Measurements from ENCODE around the gene ORAI3. TPM values are rescaled to one million over a fixed set of nuclear protein-coding genes. Genes with fewer than 3 reads are reported as not detected.

ORAI3 gene
- total RNA-seq, 1 donor = 63.3 TPM

- Histone ChIP-seq H3K4me1 (ENCODE audit: insufficient read depth, low read length) (peaks cover 14% of the 10 kb centered on the region), H4K20me1 (ENCODE audit: insufficient read depth, low read length) (no peaks in the 10 kb centered on the region), H3K9me3 (ENCODE audit: low read depth, low read length) (no peaks in the 10 kb centered on the region), H3K79me2 (ENCODE audit: insufficient read depth, low read length) (no peaks in the 10 kb centered on the region), H3K36me3 (ENCODE audit: insufficient read depth, low read length) (peaks cover 14% of the 10 kb centered on the region), H3K4me2 (ENCODE audit: insufficient read depth, low read length) (peak overlapping the region; percentile 84), H3K27me3 (ENCODE audit: insufficient read depth, low read length) (no peaks in the 10 kb centered on the region), H2AFZ (ENCODE audit: low read length) (no peak overlapping the region), H3K4me3 (ENCODE audit: insufficient read depth, low read length) (no peak overlapping the region), H3K27ac (ENCODE audit: low read depth, low read length) (peak overlapping the region; percentile 45)
- TF ChIP-seq CTCF (IDR thresholded peaks at IDR 0.05; ENCODE audit: extremely low read depth, low read depth, low read length) = no peak
- no peak for DNase-seq (ENCODE audit: insufficient read length, low spot score, missing footprints)
Measured at GRCh38 chr16:30986129-30986991, 37.5 kb downstream of the ORAI3 start.

- Histone ChIP-seq H4K20me1 (ENCODE audit: insufficient read depth, low read length) (no peaks in the 10 kb centered on the region), H3K36me3 (ENCODE audit: insufficient read depth, low read length) (peaks cover 10% of the 10 kb centered on the region), H3K4me2 (ENCODE audit: insufficient read depth, low read length) (no peak overlapping the region), H3K4me3 (ENCODE audit: insufficient read depth, low read length) (no peak overlapping the region), H3K79me2 (ENCODE audit: insufficient read depth, low read length) (no peaks in the 10 kb centered on the region), H3K9me3 (ENCODE audit: low read depth, low read length) (no peaks in the 10 kb centered on the region), H2AFZ (ENCODE audit: low read length) (no peak overlapping the region), H3K27ac (ENCODE audit: low read depth, low read length) (no peak overlapping the region), H3K4me1 (ENCODE audit: insufficient read depth, low read length) (peaks cover 11% of the 10 kb centered on the region), H3K27me3 (ENCODE audit: insufficient read depth, low read length) (no peaks in the 10 kb centered on the region)
- DNase-seq (ENCODE audit: insufficient read length, low spot score, missing footprints) = no peak
- TF ChIP-seq CTCF (IDR thresholded peaks at IDR 0.05; ENCODE audit: extremely low read depth, low read depth, low read length) = no peak
Measured at GRCh38 chr16:30987581-30988190, 38.8 kb downstream of the ORAI3 start.

GRCh38 chr16:30989469-30990047, 40.7 kb downstream of the ORAI3 start:
- Histone ChIP-seq H2AFZ (ENCODE audit: low read length) (no peak overlapping the region), H3K79me2 (ENCODE audit: insufficient read depth, low read length) (no peaks in the 10 kb centered on the region), H3K27me3 (ENCODE audit: insufficient read depth, low read length) (no peaks in the 10 kb centered on the region), H4K20me1 (ENCODE audit: insufficient read depth, low read length) (no peaks in the 10 kb centered on the region), H3K4me1 (ENCODE audit: insufficient read depth, low read length) (peaks cover 8% of the 10 kb centered on the region), H3K36me3 (ENCODE audit: insufficient read depth, low read length) (peaks cover 3% of the 10 kb centered on the region), H3K4me3 (ENCODE audit: insufficient read depth, low read length) (no peak overlapping the region), H3K27ac (ENCODE audit: low read depth, low read length) (no peak overlapping the region), H3K4me2 (ENCODE audit: insufficient read depth, low read length) (no peak overlapping the region), H3K9me3 (ENCODE audit: low read depth, low read length) (no peaks in the 10 kb centered on the region)
- no peak for TF ChIP-seq CTCF (IDR thresholded peaks at IDR 0.05; ENCODE audit: extremely low read depth, low read depth, low read length)
- DNase-seq (ENCODE audit: insufficient read length, low spot score, missing footprints) = no peak

GRCh38 chr16:30990105-30990504, 41.2 kb downstream of the ORAI3 start:
- Histone ChIP-seq H3K36me3 (ENCODE audit: insufficient read depth, low read length) (no peaks in the 10 kb centered on the region), H3K9me3 (ENCODE audit: low read depth, low read length) (no peaks in the 10 kb centered on the region), H3K4me2 (ENCODE audit: insufficient read depth, low read length) (no peak overlapping the region), H2AFZ (ENCODE audit: low read length) (no peak overlapping the region), H3K4me3 (ENCODE audit: insufficient read depth, low read length) (no peak overlapping the region), H3K4me1 (ENCODE audit: insufficient read depth, low read length) (peaks cover 7% of the 10 kb centered on the region), H3K27ac (ENCODE audit: low read depth, low read length) (no peak overlapping the region), H4K20me1 (ENCODE audit: insufficient read depth, low read length) (no peaks in the 10 kb centered on the region), H3K27me3 (ENCODE audit: insufficient read depth, low read length) (no peaks in the 10 kb centered on the region), H3K79me2 (ENCODE audit: insufficient read depth, low read length) (no peaks in the 10 kb centered on the region)
- no peak for DNase-seq (ENCODE audit: insufficient read length, low spot score, missing footprints)
- no peak for TF ChIP-seq CTCF (IDR thresholded peaks at IDR 0.05; ENCODE audit: extremely low read depth, low read depth, low read length)

Data from osteoblast (primary cell).